Fibroblast of peridontal ligament (primary cell): ENCODE data around the gene APLP2.

Experiments used
- DNase-seq: peaks from one replicate; pipeline ENCODE4 v3.0.0-alpha.2; 2010; ENCODE audit errors: extremely low read depth

Gene APLP2

GRCh38 chr11:130118165-130118564, 48.5 kb downstream of the APLP2 start:
- DNase-seq = no peak

DNA sequence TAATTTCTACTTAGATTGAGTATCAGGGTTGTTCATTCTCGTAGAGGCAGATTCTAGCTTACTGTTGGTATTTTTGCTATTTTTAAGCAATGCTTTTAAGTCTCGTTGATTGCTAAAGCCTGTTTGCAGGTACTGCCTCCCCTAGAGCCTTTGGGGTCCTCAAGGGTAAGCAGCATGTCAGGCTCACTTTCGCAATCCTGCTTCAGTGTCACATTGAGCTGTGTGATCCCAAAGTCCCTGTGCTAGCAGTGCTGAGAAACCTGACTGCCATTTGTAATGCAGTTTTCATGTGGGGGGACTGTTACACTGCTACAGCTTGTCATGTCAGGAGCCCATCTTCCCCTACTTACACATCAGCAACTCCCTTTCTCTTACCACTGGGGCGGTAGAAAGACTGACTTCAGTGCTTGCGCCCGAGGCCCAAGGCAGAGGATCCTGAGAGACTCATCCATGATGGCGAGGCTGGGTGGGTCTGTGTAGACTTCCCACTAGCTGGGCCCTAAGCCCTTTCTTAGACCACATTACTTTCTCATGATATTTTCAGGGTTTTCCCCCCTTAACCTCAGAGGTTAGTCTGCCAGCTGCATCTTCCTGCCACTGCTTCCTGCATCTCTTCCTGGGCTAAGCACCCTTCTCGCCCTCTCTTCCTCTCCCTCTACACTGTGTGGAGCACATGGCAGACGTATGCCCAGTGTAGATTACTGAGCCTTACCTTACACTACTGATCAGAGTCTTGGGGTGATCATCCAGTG, 49.1 kb downstream of the APLP2 start:
- DNase-seq = no peak

DNA sequence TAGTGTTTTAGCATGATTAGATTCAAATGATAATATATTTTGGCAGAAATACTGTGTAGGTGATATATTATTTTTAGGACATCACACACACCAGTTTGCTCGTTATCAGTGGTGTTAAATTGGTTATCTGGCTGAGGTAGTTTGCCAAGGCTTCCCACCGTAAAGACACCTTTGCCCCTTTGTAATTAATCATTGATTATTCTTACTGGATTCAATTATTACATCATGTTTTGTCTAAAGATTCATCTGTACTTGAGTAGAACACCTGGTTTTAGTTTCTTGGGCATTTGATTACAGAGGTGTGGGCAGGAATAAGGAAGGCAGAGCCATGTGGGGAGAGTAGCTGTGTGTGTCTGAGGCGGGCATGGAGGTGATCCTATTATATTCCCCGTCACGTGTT, 50.4 kb downstream of the APLP2 start:
- DNase-seq = no peak

GRCh38 chr11:130121445-130121978, 51.8 kb downstream of the APLP2 start:
- peak; percentile 90 for DNase-seq

- no peak for DNase-seq
These were observed 52.5 kb downstream of the APLP2 start for GRCh38 chr11:130122141-130122575.

DNA sequence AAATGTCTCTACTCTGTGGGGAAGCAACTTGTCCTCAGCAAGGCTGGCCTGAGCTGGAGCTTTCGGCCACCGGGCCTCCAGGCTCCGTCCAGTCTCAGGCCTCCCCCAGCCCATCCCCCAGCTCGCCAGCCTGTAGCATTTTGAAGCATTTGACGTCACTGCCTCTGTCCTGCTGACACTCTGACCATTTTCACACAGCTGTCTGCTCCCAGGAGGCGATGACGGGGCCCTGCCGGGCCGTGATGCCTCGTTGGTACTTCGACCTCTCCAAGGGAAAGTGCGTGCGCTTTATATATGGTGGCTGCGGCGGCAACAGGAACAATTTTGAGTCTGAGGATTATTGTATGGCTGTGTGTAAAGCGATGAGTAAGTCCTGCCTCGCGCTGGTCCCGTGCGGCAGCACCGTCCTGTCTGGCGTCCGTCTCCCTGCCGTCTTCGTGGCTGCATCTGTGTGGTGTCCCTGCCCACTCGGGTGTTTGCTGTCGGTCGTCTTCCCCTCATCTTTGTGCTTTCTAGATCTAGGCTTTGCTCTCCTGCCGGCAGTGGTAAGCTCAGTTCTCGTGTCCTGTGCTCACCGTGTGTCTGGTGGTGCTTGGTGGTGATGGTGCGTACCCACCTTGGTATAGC, 53.8 kb downstream of the APLP2 start:
- no peak for DNase-seq

GRCh38 chr11:130124096-130124495, 54.4 kb downstream of the APLP2 start:
- peak; percentile 94 for DNase-seq

DNA sequence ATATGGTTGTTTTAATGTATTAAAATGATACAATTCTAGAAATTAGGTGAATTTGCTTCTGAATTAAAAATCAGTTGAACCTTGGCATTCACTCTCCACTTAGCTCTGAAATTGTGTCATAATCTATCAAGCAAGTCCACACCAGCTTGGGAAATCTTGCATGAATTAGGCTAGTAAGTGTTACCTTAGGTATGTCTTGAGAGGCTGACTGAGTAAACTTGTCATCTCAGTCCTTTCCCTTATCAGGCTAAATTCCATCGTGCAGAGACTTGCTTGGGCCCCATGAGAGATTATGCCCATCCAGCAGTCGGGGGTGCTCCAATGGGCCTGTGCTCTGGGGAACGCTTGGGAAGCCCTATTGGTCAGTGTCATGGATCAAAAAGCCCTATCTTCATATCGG, 55.9 kb downstream of the APLP2 start:
- DNase-seq = no peak

DNA sequence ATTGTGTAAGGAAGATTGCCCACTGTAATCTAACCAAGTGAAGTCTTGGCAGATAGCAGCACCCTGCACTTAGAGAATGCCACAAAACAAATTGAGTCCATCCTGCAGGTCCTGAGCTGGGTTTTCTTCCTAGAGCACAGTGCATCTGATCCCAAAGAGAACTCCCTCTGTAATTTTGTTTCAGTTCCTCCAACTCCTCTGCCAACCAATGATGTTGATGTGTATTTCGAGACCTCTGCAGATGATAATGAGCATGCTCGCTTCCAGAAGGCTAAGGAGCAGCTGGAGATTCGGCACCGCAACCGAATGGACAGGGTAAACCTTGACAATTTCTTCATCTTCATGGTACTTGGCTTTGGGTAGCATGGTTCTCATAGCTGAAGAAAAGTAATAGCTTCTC, 56.8 kb downstream of the APLP2 start:
- no peak for DNase-seq

- DNase-seq = no peak
These were observed 57.8 kb downstream of the APLP2 start for GRCh38 chr11:130127509-130127908.

DNA sequence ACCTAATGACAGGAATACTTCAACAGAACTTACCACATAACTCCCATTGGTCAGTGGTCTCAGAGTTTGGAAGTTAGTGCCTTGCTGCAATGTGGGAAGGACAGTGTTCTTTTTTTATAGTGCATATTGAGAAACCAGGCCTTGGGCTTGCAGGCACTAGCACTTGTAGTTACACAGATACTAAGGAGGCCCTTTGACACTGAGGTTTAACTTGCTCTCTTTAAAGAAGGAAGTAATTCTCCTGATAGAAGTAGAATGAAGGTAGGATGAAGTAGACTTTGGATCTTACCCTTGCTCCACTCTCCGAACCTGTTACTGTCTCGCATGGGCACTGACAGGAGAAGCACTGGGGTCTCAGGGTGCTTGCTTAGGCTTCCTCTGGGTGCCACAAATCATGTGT, 58.9 kb downstream of the APLP2 start:
- DNase-seq = no peak

DNA sequence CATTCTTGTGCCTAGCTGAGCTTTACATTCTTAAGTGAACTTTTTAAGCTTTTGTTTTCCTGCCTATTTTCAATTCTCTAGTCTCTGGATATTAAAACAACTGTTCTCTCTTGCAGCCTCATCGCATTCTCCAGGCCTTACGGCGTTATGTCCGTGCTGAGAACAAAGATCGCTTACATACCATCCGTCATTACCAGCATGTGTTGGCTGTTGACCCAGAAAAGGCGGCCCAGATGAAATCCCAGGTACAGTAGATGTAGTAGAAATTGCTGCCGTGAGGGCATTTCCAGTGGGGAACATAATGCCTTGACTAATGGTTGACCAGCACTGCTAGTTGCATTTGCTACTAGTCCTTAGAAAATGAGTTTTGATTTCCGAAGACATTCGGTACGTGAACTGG, 60.2 kb downstream of the APLP2 start:
- DNase-seq = no peak

DNA sequence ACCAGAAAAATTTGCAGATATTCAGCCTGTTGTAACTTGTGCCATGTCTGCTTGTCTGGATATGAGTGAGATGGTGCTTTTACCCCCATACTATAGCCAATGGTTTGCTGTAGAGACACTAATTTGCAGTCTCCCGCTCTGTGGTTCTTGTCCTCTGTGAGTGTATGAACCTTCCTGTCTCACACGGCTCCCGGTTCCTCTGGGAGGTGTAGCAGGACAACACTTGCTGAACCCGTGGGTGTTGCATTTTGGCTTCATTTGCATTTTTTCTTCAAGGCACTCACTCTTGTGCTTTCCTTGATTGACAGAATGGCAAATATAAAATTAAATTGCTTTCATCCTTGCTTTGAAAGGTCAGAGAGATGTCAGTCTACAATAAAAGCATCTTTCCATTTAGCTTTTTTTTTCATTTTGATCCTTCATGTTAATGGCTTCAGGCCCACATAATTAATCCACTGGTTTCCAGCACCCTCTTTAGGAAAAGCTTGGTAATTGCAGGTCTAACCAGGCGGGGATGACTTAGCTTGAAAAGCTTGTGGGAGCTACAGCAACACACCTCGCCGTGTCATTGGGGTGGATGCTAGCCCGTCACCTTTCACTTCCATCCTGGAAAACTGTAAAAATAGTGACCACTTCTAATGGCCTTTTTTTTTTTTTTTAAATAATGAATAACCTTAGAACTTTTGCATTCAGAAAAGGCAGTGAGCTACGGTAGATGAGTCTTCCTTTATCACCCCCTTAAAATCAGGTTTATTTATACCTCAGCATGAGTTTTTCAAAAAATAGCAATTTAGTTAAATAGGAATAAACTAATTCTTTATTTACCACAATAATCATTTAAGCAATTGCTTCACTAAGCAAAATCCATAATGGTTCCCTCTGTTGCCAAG, 62.5 kb downstream of the APLP2 start:
- DNase-seq = peak; percentile 82

DNA sequence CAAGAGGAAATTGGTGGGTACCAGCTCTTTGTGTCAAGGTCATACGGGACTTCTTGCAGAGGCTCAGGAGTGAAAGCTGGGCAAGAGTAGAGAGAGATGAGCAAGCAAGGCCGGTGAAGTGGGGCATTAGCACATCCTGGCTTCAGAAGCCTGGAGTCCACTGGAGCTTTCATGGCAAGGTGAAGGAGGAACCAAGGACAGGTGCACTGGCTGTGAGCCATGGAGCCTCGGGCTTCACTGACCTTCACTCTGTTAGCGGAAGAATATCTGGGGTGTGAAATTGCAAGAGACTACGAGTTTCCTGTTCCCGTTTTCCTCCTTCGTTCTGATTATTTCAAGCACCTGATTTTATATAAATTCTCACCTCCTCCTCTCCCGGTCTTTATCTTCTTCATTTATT, 64.0 kb downstream of the APLP2 start:
- no peak for DNase-seq

- DNase-seq = no peak
These were observed 66.4 kb downstream of the APLP2 start for GRCh38 chr11:130136107-130136506.

DNA sequence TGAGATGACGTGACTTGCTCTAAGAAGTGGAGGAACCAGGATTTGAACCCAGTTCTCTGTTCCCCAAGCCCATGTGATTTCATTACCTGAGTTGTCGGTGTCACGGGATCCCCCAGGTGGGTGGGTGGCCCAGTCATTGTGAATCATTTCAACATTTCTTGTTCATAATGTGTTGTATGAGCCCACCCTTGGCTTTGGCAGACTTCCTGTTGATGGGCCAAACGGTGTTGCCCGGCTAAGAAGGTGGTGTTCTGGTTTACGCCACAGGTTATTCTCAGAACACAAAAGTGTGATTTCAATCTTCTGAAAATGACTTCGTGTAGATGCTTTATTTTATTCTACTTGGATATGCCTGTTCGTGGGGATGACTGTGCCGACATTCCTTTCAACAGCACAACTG, 68.3 kb downstream of the APLP2 start:
- DNase-seq = no peak

- no peak for DNase-seq
These were observed 69.7 kb downstream of the APLP2 start for GRCh38 chr11:130139401-130139800.

DNA sequence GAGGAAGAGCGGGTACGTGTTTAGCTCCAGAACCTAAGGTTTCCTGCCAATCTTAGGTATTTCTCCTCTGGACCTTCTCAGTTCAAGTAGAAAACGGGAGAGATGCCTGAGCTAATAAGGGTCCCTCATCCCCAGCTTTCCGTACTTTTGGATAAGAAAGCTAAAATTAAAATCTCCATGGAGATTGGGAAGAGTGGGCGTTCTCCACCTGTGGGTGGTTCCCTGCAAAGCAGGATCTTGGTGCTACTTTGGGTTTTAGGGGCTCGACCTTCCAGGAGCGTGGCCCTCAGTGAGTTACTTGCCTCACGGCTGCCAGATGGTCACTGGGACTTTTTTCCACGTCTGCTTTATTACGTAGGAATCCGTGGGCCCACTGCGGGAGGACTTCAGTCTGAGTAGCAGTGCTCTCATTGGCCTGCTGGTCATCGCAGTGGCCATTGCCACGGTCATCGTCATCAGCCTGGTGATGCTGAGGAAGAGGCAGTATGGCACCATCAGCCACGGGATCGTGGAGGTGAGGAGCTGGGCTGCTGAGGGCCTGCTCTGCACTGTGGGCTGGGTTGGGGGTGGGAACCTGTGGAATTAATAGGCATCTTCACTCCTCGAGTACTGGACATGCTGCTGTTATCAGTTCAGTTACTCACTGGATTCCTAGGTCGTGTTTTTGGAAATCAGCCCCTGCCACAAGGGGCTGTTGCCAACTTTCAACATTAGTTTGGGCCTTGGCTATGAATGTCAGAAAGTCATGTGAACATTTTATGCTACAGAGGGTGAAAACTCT, 72.1 kb downstream of the APLP2 start:
- DNase-seq = peak; percentile 27

DNA sequence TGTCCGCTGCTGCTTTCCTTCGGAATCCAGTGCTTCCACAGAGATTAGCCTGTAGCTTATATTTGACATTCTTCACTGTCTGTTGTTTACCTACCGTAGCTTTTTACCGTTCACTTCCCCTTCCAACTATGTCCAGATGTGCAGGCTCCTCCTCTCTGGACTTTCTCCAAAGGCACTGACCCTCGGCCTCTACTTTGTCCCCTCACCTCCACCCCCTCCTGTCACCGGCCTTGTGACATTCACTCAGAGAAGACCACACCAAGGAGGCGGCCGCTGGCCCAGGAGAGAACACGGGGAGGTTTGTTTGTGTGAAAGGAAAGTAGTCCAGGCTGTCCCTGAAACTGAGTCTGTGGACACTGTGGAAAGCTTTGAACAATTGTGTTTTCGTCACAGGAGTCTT, 74.4 kb downstream of the APLP2 start:
- DNase-seq = no peak

DNA sequence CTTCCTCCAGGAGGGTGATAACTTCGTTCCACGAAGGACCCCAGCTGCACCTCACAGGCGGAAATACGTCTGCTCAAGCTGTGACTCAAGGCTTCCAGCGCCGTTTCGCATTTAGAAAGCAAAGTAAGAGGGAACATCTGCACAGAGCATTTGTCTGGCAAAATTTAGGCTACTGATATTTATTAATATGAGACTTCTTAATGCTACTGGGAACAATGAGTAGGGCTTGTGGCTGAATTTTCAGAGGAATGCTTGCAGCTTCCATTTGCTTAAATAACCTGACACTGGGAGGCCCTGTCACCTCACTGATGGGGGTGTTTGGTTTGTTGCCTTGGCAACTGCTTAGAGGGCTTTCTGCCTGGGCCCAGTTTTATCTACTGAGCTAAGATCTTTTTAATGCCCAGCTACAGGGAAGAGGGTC, 75.2 kb downstream of the APLP2 start:
- no peak for DNase-seq

DNA sequence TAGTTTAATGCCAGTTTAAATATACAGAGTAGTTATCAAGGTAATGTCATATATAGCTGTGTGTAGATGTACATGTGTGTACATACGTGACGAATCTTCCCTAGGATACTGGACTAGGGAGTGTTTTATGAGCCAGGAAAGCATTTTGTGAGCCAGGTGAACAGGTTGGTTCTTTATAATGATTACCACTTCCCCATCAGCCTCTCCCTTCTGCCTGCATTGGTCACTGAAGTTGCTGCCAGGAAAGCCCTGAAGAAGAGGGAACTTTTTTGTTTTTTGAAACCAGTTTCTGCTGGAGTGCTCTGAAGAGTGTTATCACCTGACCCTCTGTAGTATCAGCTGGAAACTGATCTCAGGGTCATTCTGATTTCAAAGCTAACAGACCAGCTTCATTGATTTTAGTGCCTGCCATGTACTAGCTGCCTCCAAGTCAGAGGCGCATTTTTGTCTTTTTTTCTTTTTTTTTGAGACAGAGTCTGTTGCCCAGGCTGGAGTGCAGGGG, 75.7 kb downstream of the APLP2 start:
- no peak for DNase-seq
